Hepatocyte (in vitro differentiated cells): ENCODE results near the gene KCNJ1. TPM values are rescaled to one million over a fixed set of nuclear protein-coding genes. Genes with fewer than 3 reads are reported as not detected.
A peak's percentile ranks its signal among the peaks of the same experiment; 100 is the strongest.

Experiments
- DNase-seq: peaks from one replicate; pipeline ENCODE4 v3.0.0-alpha.2; 2016; ENCODE audit warnings: low spot score
- H2AFZ ChIP-seq: fragments of 200-600 bp; sonication (generic); 2 replicates; pipeline ENCODE4 v1.6.0; 2016; ENCODE audit warnings: antibody characterized with exemption, mild to moderate bottlenecking
- H3K27ac ChIP-seq: fragments of 200-600 bp; sonication (generic); 2 replicates; pipeline ENCODE4 v1.5.1; 2016; ENCODE audit warnings: mild to moderate bottlenecking
- H3K27me3 ChIP-seq: fragments of 200-600 bp; sonication (generic); 2 replicates; pipeline ENCODE4 v1.6.1; 2016
- H3K36me3 ChIP-seq: fragments of 200-600 bp; sonication (generic); replicated peaks from 2 replicates; pipeline ENCODE4 v1.5.1; 2016; ENCODE audit warnings: low read depth; ENCODE audit not compliant: insufficient read depth
- H3K4me1 ChIP-seq: fragments of 200-600 bp; sonication (generic); 2 replicates; pipeline ENCODE4 v1.5.1; 2016; ENCODE audit warnings: mild to moderate bottlenecking, moderate library complexity; ENCODE audit not compliant: insufficient read depth
- H3K4me2 ChIP-seq: fragments of 200-600 bp; sonication (generic); 2 replicates; pipeline ENCODE4 v1.6.0; 2016
- H3K4me3 ChIP-seq: fragments of 200-600 bp; sonication (generic); 2 replicates; pipeline ENCODE4 v1.5.1; 2016; ENCODE audit warnings: mild to moderate bottlenecking
- H3K79me2 ChIP-seq: fragments of 200-600 bp; sonication (generic); 2 replicates; pipeline ENCODE4 v1.6.0; 2017; ENCODE audit warnings: mild to moderate bottlenecking
- H3K9me2 ChIP-seq: fragments of 200-600 bp; sonication (generic); replicated peaks from 2 replicates; pipeline ENCODE4 v1.6.0; 2017; ENCODE audit warnings: mild to moderate bottlenecking; ENCODE audit not compliant: insufficient read depth
- H3K9me3 ChIP-seq: fragments of 200-600 bp; sonication (generic); 2 replicates; pipeline ENCODE4 v1.5.1; 2016; ENCODE audit warnings: low read depth, mild to moderate bottlenecking
- H4K20me1 ChIP-seq: fragments of 200-600 bp; sonication (generic); 2 replicates; pipeline ENCODE4 v1.6.0; 2016; ENCODE audit warnings: mild to moderate bottlenecking; ENCODE audit not compliant: insufficient read depth, poor library complexity, severe bottlenecking
- CTCF ChIP-seq: fragments of 200-600 bp; sonication (generic); IDR thresholded peaks from 2 replicates; pipeline ENCODE4 v1.5.1; 2016; ENCODE audit warnings: antibody characterized with exemption, mild to moderate bottlenecking; ENCODE audit not compliant: poor library complexity
- EZH2 ChIP-seq: fragments of 200-600 bp; sonication (generic); IDR thresholded peaks from 2 replicates; pipeline ENCODE4 v1.6.1; 2016; ENCODE audit warnings: antibody characterized with exemption, mild to moderate bottlenecking, borderline replicate concordance
- EZH2phosphoT487 ChIP-seq: fragments of 200-600 bp; sonication (generic); IDR thresholded peaks from one replicate; pipeline ENCODE4 v1.6.1; 2018; ENCODE audit warnings: antibody characterized with exemption, mild to moderate bottlenecking, low read depth, moderate library complexity; ENCODE audit not compliant: unreplicated experiment, severe bottlenecking
- WGBS: methylation state at CpG from one replicate; pipeline ENCODE4 v1.1.6; 2016; ENCODE audit warnings: low lambda C conversion rate; ENCODE audit errors: missing lambda C conversion rate; 5-methylcytosine and 5-hydroxymethylcytosine counted together
- polyA plus RNA-seq: library from polyadenylated mRNA; unstranded; fragments of >200 nt; fragmentation: Nextera tagmentation; extraction: Ambion mirVana; gene quantifications from 2 replicates; pipeline ENCODE4 v1.2.1, GENCODE V29; 2016
- total RNA-seq: library from RNA; depleted of rRNA; stranded (reverse); fragments of >200 nt; gene quantifications from 2 replicates; pipeline ENCODE4 v1.2.3, GENCODE V29; 2014

Gene KCNJ1
- total and polyA plus RNA-seq, 2 experiments from 2014 or later = not detected

GRCh38 chr11:128790196-128790595 is 76.9 kb downstream of the KCNJ1 start:
- H3K9me2 ChIP-seq = no peaks in the 10 kb centered on the region
- no peak overlapping the region for H3K4me3 ChIP-seq
- no peaks in the 10 kb centered on the region for H3K36me3 ChIP-seq
- H3K4me2 ChIP-seq = peak overlapping the region; percentile 56
- no peaks in the 10 kb centered on the region for H3K4me1 ChIP-seq
- no peaks in the 10 kb centered on the region for H3K27me3 ChIP-seq
- no peaks in the 10 kb centered on the region for H4K20me1 ChIP-seq
- H3K79me2 ChIP-seq = no peaks in the 10 kb centered on the region
- H3K27ac ChIP-seq = peak overlapping the region; percentile 74
- DNase-seq = peak; percentile 64
- 29% methylated on average over 11 of the region's 11 CpGs for WGBS
- TF ChIP-seq EZH2 (no peak), CTCF (no peak), EZH2phosphoT487 (no peak)
- H2AFZ ChIP-seq = no peak overlapping the region
- H3K9me3 ChIP-seq = no peaks in the 10 kb centered on the region

- H3K27ac ChIP-seq = peak overlapping the region; percentile 74
- WGBS = 78% methylated on average over 17 of the region's 17 CpGs
- no peaks in the 10 kb centered on the region for H3K9me3 ChIP-seq
- H3K4me1 ChIP-seq = no peaks in the 10 kb centered on the region
- peaks cover 3% of the 10 kb centered on the region for H3K27me3 ChIP-seq
- H3K36me3 ChIP-seq = no peaks in the 10 kb centered on the region
- no peak for DNase-seq
- peak overlapping the region; percentile 56 for H3K4me2 ChIP-seq
- no peak overlapping the region for H2AFZ ChIP-seq
- TF ChIP-seq EZH2phosphoT487 = no peak
- no peak for TF ChIP-seq EZH2
- TF ChIP-seq CTCF = no peak
- H3K4me3 ChIP-seq = no peak overlapping the region
- H3K79me2 ChIP-seq = no peaks in the 10 kb centered on the region
- H3K9me2 ChIP-seq = no peaks in the 10 kb centered on the region
- H4K20me1 ChIP-seq = no peaks in the 10 kb centered on the region
These were observed 77.5 kb downstream of the KCNJ1 start for GRCh38 chr11:128789497-128790150.

Other genes starting within 250 kb of the KCNJ1 start
- gene FLI1, start 173.2 kb downstream of the KCNJ1 start, total RNA-seq = 3.7 and 8.5 TPM in 2 replicates
- 1.4 and 2.4 TPM in 2 replicates for gene FLI1, start 173.2 kb downstream of the KCNJ1 start, polyA plus RNA-seq
- gene KCNJ5, start 24.1 kb upstream of the KCNJ1 start, total RNA-seq = 0.64 and 1.00 TPM in 2 replicates
- gene KCNJ5, start 24.1 kb upstream of the KCNJ1 start, polyA plus RNA-seq = 0.52 and 1.2 TPM in 2 replicates
- gene TP53AIP1, start 75.6 kb upstream of the KCNJ1 start, total RNA-seq = 0.17 TPM in 1 of 2 replicates, not detected in the other
- 0.23 TPM in 1 of 2 replicates, not detected in the other for gene TP53AIP1, start 75.6 kb upstream of the KCNJ1 start, polyA plus RNA-seq